ENCODE results near the gene LAMB2.
A peak's percentile ranks its signal among the peaks of the same experiment; 100 is the strongest.

The LAMB2 gene

GRCh38 chr3:49132437-49133225 lies at the start of gene LAMB2:
Gene LAMB2 (minus strand): TSS chr3:49133050. CDS start chr3:49132867, 183 bp downstream.
- H3K4me3 ChIP-seq (ENCODE audit: low read depth, low read length), result peak within 1 kb of the TSS; percentile 79

GRCh38 chr3:49181351-49181750 lies 48.5 kb upstream of the LAMB2 start:
- Histone ChIP-seq H3K4me1 (ENCODE audit: control insufficient read depth, insufficient read depth, low read length) (no peaks in the 10 kb centered on the region), H3K9ac (ENCODE audit: low read length) (no peak overlapping the region), H3K36me3 (ENCODE audit: control insufficient read depth, insufficient read depth, low read length) (no peaks in the 10 kb centered on the region), H3K9me3 (ENCODE audit: control insufficient read depth, insufficient read depth, low read depth, low read length) (peaks cover 4% of the 10 kb centered on the region; the same call in 1 of the 2 replicates), H3K4me3 (ENCODE audit: low read depth, low read length) (no peak overlapping the region), H3K27ac (ENCODE audit: low read depth, low read length) (no peak overlapping the region), H3K27me3 (ENCODE audit: control insufficient read depth, insufficient read depth, low read length) (no peaks in the 10 kb centered on the region)

More at GRCh38 chr3:49132437-49133225, at the start of gene LAMB2:
- Histone ChIP-seq H3K9me3 (ENCODE audit: control insufficient read depth, insufficient read depth, low read depth, low read length) (no peaks in the 10 kb centered on the region), H3K27me3 (ENCODE audit: control insufficient read depth, insufficient read depth, low read length) (no peaks in the 10 kb centered on the region), H3K4me1 (ENCODE audit: control insufficient read depth, insufficient read depth, low read length) (peaks cover 8% of the 10 kb centered on the region), H3K9ac (ENCODE audit: low read length) (peak within 1 kb of the TSS; percentile 76), H3K36me3 (ENCODE audit: control insufficient read depth, insufficient read depth, low read length) (peaks cover 19% of the 10 kb centered on the region; the same call in 1 of the 2 replicates), H3K27ac (ENCODE audit: low read depth, low read length) (peak within 1 kb of the TSS; percentile 33; the same call in 1 of the 2 replicates)

- Histone ChIP-seq H3K4me1 (ENCODE audit: control insufficient read depth, insufficient read depth, low read length) (no peaks in the 10 kb centered on the region), H3K27me3 (ENCODE audit: control insufficient read depth, insufficient read depth, low read length) (no peaks in the 10 kb centered on the region), H3K4me3 (ENCODE audit: low read depth, low read length) (no peak overlapping the region), H3K36me3 (ENCODE audit: control insufficient read depth, insufficient read depth, low read length) (peaks cover 6% of the 10 kb centered on the region; the same call in 1 of the 2 replicates), H3K9me3 (ENCODE audit: control insufficient read depth, insufficient read depth, low read depth, low read length) (peaks cover 4% of the 10 kb centered on the region; the same call in 1 of the 2 replicates), H3K27ac (ENCODE audit: low read depth, low read length) (no peak overlapping the region), H3K9ac (ENCODE audit: low read length) (no peak overlapping the region)
Measured at GRCh38 chr3:49180116-49180515, 47.3 kb upstream of the LAMB2 start.

GRCh38 chr3:49177073-49177472 lies 44.2 kb upstream of the LAMB2 start:
- H3K36me3 ChIP-seq (ENCODE audit: control insufficient read depth, insufficient read depth, low read length), result peaks cover 7% of the 10 kb centered on the region; the same call in 1 of the 2 replicates
- H3K4me1 ChIP-seq (ENCODE audit: control insufficient read depth, insufficient read depth, low read length), result peaks cover 23% of the 10 kb centered on the region
- no peak overlapping the region for H3K9ac ChIP-seq (ENCODE audit: low read length)
- no peak overlapping the region for H3K27ac ChIP-seq (ENCODE audit: low read depth, low read length)
- 0 out of 2 replicates have a peak, but pooled peaks cover 1% of the 10 kb centered on the region for H3K27me3 ChIP-seq (ENCODE audit: control insufficient read depth, insufficient read depth, low read length)
- no peak overlapping the region for H3K4me3 ChIP-seq (ENCODE audit: low read depth, low read length)
- no peaks in the 10 kb centered on the region for H3K9me3 ChIP-seq (ENCODE audit: control insufficient read depth, insufficient read depth, low read depth, low read length)

- Histone ChIP-seq H3K9ac (ENCODE audit: low read length) (no peak overlapping the region), H3K27me3 (ENCODE audit: control insufficient read depth, insufficient read depth, low read length) (0 out of 2 replicates have a peak, but pooled peaks cover 5% of the 10 kb centered on the region), H3K9me3 (ENCODE audit: control insufficient read depth, insufficient read depth, low read depth, low read length) (no peaks in the 10 kb centered on the region), H3K4me1 (ENCODE audit: control insufficient read depth, insufficient read depth, low read length) (peaks cover 31% of the 10 kb centered on the region), H3K27ac (ENCODE audit: low read depth, low read length) (no peak overlapping the region), H3K36me3 (ENCODE audit: control insufficient read depth, insufficient read depth, low read length) (peaks cover 7% of the 10 kb centered on the region; the same call in 1 of the 2 replicates), H3K4me3 (ENCODE audit: low read depth, low read length) (no peak overlapping the region)
Measured at GRCh38 chr3:49175530-49175929, 42.7 kb upstream of the LAMB2 start.

- Histone ChIP-seq H3K27me3 (ENCODE audit: control insufficient read depth, insufficient read depth, low read length) (0 out of 2 replicates have a peak, but pooled peaks cover 5% of the 10 kb centered on the region), H3K27ac (ENCODE audit: low read depth, low read length) (no peak overlapping the region), H3K36me3 (ENCODE audit: control insufficient read depth, insufficient read depth, low read length) (peaks cover 7% of the 10 kb centered on the region; the same call in 1 of the 2 replicates), H3K9me3 (ENCODE audit: control insufficient read depth, insufficient read depth, low read depth, low read length) (no peaks in the 10 kb centered on the region), H3K4me1 (ENCODE audit: control insufficient read depth, insufficient read depth, low read length) (peaks cover 31% of the 10 kb centered on the region), H3K4me3 (ENCODE audit: low read depth, low read length) (no peak overlapping the region), H3K9ac (ENCODE audit: low read length) (peak overlapping the region; percentile 46)
Measured at GRCh38 chr3:49174397-49174985, 41.6 kb upstream of the LAMB2 start.

- Histone ChIP-seq H3K4me3 (ENCODE audit: low read depth, low read length) (peak overlapping the region; percentile 94; the same call in 1 of the 2 replicates), H3K27me3 (ENCODE audit: control insufficient read depth, insufficient read depth, low read length) (0 out of 2 replicates have a peak, but pooled peaks cover 5% of the 10 kb centered on the region), H3K4me1 (ENCODE audit: control insufficient read depth, insufficient read depth, low read length) (peaks cover 31% of the 10 kb centered on the region), H3K36me3 (ENCODE audit: control insufficient read depth, insufficient read depth, low read length) (peaks cover 7% of the 10 kb centered on the region; the same call in 1 of the 2 replicates), H3K9ac (ENCODE audit: low read length) (peak overlapping the region; percentile 46), H3K27ac (ENCODE audit: low read depth, low read length) (no peak overlapping the region), H3K9me3 (ENCODE audit: control insufficient read depth, insufficient read depth, low read depth, low read length) (no peaks in the 10 kb centered on the region)
Measured at GRCh38 chr3:49173792-49174170, 40.9 kb upstream of the LAMB2 start.

- Histone ChIP-seq H3K27me3 (ENCODE audit: control insufficient read depth, insufficient read depth, low read length) (0 out of 2 replicates have a peak, but pooled peaks cover 5% of the 10 kb centered on the region), H3K4me3 (ENCODE audit: low read depth, low read length) (peak overlapping the region; percentile 94; the same call in 1 of the 2 replicates), H3K9me3 (ENCODE audit: control insufficient read depth, insufficient read depth, low read depth, low read length) (no peaks in the 10 kb centered on the region), H3K9ac (ENCODE audit: low read length) (peak overlapping the region; percentile 46), H3K4me1 (ENCODE audit: control insufficient read depth, insufficient read depth, low read length) (peaks cover 31% of the 10 kb centered on the region), H3K36me3 (ENCODE audit: control insufficient read depth, insufficient read depth, low read length) (peaks cover 7% of the 10 kb centered on the region; the same call in 1 of the 2 replicates), H3K27ac (ENCODE audit: low read depth, low read length) (no peak overlapping the region; the same call in 1 of the 2 replicates)
Measured at GRCh38 chr3:49173116-49173791, 40.4 kb upstream of the LAMB2 start.

- Histone ChIP-seq H3K9me3 (ENCODE audit: control insufficient read depth, insufficient read depth, low read depth, low read length) (no peaks in the 10 kb centered on the region), H3K4me1 (ENCODE audit: control insufficient read depth, insufficient read depth, low read length) (peaks cover 31% of the 10 kb centered on the region), H3K27me3 (ENCODE audit: control insufficient read depth, insufficient read depth, low read length) (0 out of 2 replicates have a peak, but pooled peaks cover 11% of the 10 kb centered on the region), H3K4me3 (ENCODE audit: low read depth, low read length) (peak overlapping the region; percentile 94; the same call in 1 of the 2 replicates), H3K9ac (ENCODE audit: low read length) (peak overlapping the region; percentile 36), H3K27ac (ENCODE audit: low read depth, low read length) (no peak overlapping the region), H3K36me3 (ENCODE audit: control insufficient read depth, insufficient read depth, low read length) (peaks cover 7% of the 10 kb centered on the region; the same call in 1 of the 2 replicates)
Measured at GRCh38 chr3:49172551-49173041, 39.7 kb upstream of the LAMB2 start.

GRCh38 chr3:49171775-49172500 lies 39.1 kb upstream of the LAMB2 start:
- peaks cover 31% of the 10 kb centered on the region for H3K4me1 ChIP-seq (ENCODE audit: control insufficient read depth, insufficient read depth, low read length)
- peaks cover 16% of the 10 kb centered on the region; the same call in 1 of the 2 replicates for H3K27me3 ChIP-seq (ENCODE audit: control insufficient read depth, insufficient read depth, low read length)
- no peaks in the 10 kb centered on the region for H3K9me3 ChIP-seq (ENCODE audit: control insufficient read depth, insufficient read depth, low read depth, low read length)
- H3K9ac ChIP-seq (ENCODE audit: low read length), result peak overlapping the region; percentile 45
- no peak overlapping the region; the same call in 1 of the 2 replicates for H3K27ac ChIP-seq (ENCODE audit: low read depth, low read length)
- peaks cover 7% of the 10 kb centered on the region; the same call in 1 of the 2 replicates for H3K36me3 ChIP-seq (ENCODE audit: control insufficient read depth, insufficient read depth, low read length)
- peak overlapping the region; percentile 94 for H3K4me3 ChIP-seq (ENCODE audit: low read depth, low read length)
